Panc1 (cell line): Measurements from ENCODE around the gene USP32. TPM values are rescaled to one million over a fixed set of nuclear protein-coding genes. Genes with fewer than 3 reads are reported as not detected.
"Not testable (repeated sequence)": the region's sequence is repeated elsewhere in the genome, so short reads cannot be mapped to it uniquely, and the experiment has no call there.

Experiments
- ATAC-seq: fragments of 200-7000 bp; cut with Tn5 transposase; 2 replicates; pipeline ENCODE4 v1.9.1; 2020; ENCODE audit warnings: mild to moderate bottlenecking, moderate library complexity
- BruUV-seq: library from RNA; stranded (reverse); fragments of 400-500 nt; replicated peaks from 2 replicates; lab custom pipeline; 2021; lab: Mats Ljungman, UMichigan
- CTCF ChIA-PET: fragments of 300-600 bp; sonication (Branson Sonifier 250); formaldehyde crosslinking; loops from one replicate; lab custom pipeline; 2022; ENCODE audit warnings: antibody characterized with exemption; lab: Charles Lee
- POLR2A ChIA-PET: fragments of 300-600 bp; sonication (Branson Sonifier 250); formaldehyde crosslinking; loops from one replicate; lab custom pipeline; 2022; ENCODE audit warnings: antibody characterized with exemption; lab: Charles Lee
- DNase-seq: peaks from one replicate; pipeline ENCODE4 v3.0.0-alpha.2; 2010; ENCODE audit warnings: low read depth, low spot score
- H3K27ac ChIP-seq: 2 replicates; pipeline ENCODE4 v1.5.1; 2011; ENCODE audit warnings: mild to moderate bottlenecking, low read length, inconsistent platforms
- H3K27me3 ChIP-seq: fragments of 200-500 bp; sonication (Bioruptor generic); 2 replicates; pipeline ENCODE4 v1.6.0; 2014; ENCODE audit warnings: low read length, inconsistent platforms; ENCODE audit not compliant: control insufficient read depth, insufficient read depth
- H3K36me3 ChIP-seq: fragments of 200-500 bp; sonication (Bioruptor generic); 2 replicates; pipeline ENCODE4 v1.5.1; 2014; ENCODE audit warnings: inconsistent platforms, mild to moderate bottlenecking, low read length, moderate library complexity; ENCODE audit not compliant: control insufficient read depth, insufficient read depth
- H3K4me1 ChIP-seq: 2 replicates; pipeline ENCODE4 v1.5.1; 2011; ENCODE audit warnings: inconsistent platforms, mild to moderate bottlenecking, low read length, moderate library complexity; ENCODE audit not compliant: control insufficient read depth, insufficient read depth
- H3K4me3 ChIP-seq, 2 experiments: 2 replicates each; pipeline ENCODE4 v1.5.1; 2011 to 2012; ENCODE audit warnings: low read depth in 2 of 2, low read length in 2 of 2, mild to moderate bottlenecking in 2 of 2, inconsistent platforms in 1 of 2, moderate library complexity in 1 of 2
- H3K9me3 ChIP-seq: fragments of 200-500 bp; sonication (Bioruptor generic); 2 replicates; pipeline ENCODE4 v1.5.1; 2014; ENCODE audit warnings: low read depth, mild to moderate bottlenecking, inconsistent platforms, low read length, moderate library complexity; ENCODE audit not compliant: control insufficient read depth, insufficient read depth
- CTCF ChIP-seq: fragments of 450-650 bp; IDR thresholded peaks from 2 replicates; pipeline ENCODE4 v1.5.1; 2017; ENCODE audit warnings: mild to moderate bottlenecking
- POLR2AphosphoS5 ChIP-seq: IDR thresholded peaks from 2 replicates; pipeline ENCODE4 v1.6.1; 2012; ENCODE audit warnings: mild to moderate bottlenecking, low read depth, low read length, moderate library complexity
- SIN3A ChIP-seq: IDR thresholded peaks from 2 replicates; pipeline ENCODE4 v1.6.1; 2012; ENCODE audit warnings: low read depth, mild to moderate bottlenecking, low read length, moderate library complexity, borderline replicate concordance; ENCODE audit not compliant: insufficient read depth
- TCF7L2 ChIP-seq: IDR thresholded peaks from 2 replicates; pipeline ENCODE4 v1.6.1; 2011; ENCODE audit warnings: mild to moderate bottlenecking, low read depth, low read length, inconsistent platforms
- in situ Hi-C: cut with HindIII; loops from 2 replicates; pipeline ENCODE4 v1.10.0; 2016; ENCODE audit warnings: low sequenced_read_pairs, low pct_unique_long_range_greater_than_20kb
- intact Hi-C: fragments of 100-400 bp; cut with micrococcal nuclease; formaldehyde crosslinking; loops from one replicate; pipeline ENCODE4 v1.10.0; 2022; ENCODE audit not compliant: unreplicated experiment
- total RNA-seq: library from RNA; stranded (reverse); gene quantifications from one replicate; pipeline ENCODE4 v1.2.1, GENCODE V29; 2021; ENCODE audit not compliant: unreplicated experiment
- TF ChIP-seq, protein P1 (sequence below), 2 experiments: IDR thresholded peaks; 2 replicates each; pipeline ENCODE4 v1.6.1; 2011 to 2012; ENCODE audit warnings: low read depth in 2 of 2, control low read depth in 1 of 2, low read length in 1 of 2, mild to moderate bottlenecking in 1 of 2, moderate library complexity in 1 of 2; ENCODE audit not compliant: insufficient read depth in 1 of 2

USP32 gene
- total RNA-seq, 1 experiment from 2014 or later: 45.5 TPM

- intact Hi-C loops: not testable (repeated sequence)
Observed at GRCh38 chr17:60176763-60177162, 215.2 kb downstream of the USP32 start.

DNA sequence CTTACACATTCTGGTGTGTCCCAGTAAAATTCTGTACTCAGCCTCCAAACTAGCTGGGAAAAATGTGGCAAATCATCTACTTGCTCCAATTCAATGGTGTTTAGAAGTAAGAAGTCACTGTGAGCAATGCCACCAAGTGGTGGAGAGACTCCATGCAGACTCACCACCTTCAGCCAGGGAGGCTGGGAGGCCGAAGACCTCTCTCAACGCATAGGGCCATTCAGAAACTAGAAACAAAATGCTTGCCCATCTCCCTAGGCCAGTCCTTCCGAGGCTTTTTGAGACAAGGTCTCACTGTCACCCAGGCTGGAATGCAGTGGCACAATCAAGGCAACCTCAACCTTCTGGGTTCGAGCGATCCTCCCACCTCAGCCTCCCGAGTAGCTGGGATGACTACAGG, 217.2 kb downstream of the USP32 start:
- ATAC-seq: peak; percentile 72
- peak; percentile 43 for TF ChIP-seq CTCF
- H3K9me3 ChIP-seq, in situ Hi-C loops, intact Hi-C loops, H3K4me3 ChIP-seq, DNase-seq, H3K36me3 ChIP-seq, H3K27me3 ChIP-seq, BruUV-seq, POLR2A ChIA-PET, H3K27ac ChIP-seq: not testable (repeated sequence)
- CTCF ChIA-PET: interaction anchor here (1.5 kb wide), 2 partner anchors 32 to 33 kb away, joined by 3 to 5 read pairs; no protein-coding TSS in a partner anchor
- peaks cover 12% of the 10 kb centered on the region for H3K4me1 ChIP-seq

More at GRCh38 chr17:60176763-60177162, 215.2 kb downstream of the USP32 start:
- H3K4me1 ChIP-seq, DNase-seq, CTCF ChIA-PET, POLR2A ChIA-PET, H3K36me3 ChIP-seq, H3K4me3 ChIP-seq, BruUV-seq, H3K27ac ChIP-seq, in situ Hi-C loops, H3K27me3 ChIP-seq, ATAC-seq, H3K9me3 ChIP-seq: not testable (repeated sequence)

DNA sequence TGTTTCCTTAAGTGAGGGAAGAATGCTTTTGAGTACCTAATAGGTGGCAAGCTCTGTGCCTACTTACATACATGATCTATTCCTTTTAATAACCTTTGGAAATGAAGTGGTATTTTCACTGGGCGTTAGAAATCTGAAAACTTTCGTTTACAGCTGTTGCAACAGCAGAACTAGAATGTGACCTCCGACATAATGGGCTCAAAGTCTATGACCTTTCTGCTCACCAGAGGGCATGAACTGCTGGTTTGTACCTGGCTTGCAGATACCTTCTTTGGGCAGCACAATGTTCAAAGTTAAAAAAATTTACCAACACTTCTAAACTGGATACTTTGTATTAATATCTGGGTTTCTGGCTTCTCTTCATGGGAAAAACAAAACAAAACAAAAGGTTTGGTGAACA, 217.9 kb downstream of the USP32 start:
- Histone ChIP-seq H3K4me3 (no peak overlapping the region), H3K4me1 (peaks cover 12% of the 10 kb centered on the region), H3K9me3 (no peaks in the 10 kb centered on the region), H3K36me3 (no peaks in the 10 kb centered on the region), H3K27me3 (no peaks in the 10 kb centered on the region), H3K27ac (no peak overlapping the region)
- intact Hi-C loops: no loop called here
- POLR2A ChIA-PET: no interaction called here
- BruUV-seq: no TSS peak
- in situ Hi-C loops: no loop called here
- TF ChIP-seq POLR2AphosphoS5 (no peak), CTCF (no peak), TCF7L2 (no peak), SIN3A (no peak)
- TF ChIP-seq, protein P1, sequence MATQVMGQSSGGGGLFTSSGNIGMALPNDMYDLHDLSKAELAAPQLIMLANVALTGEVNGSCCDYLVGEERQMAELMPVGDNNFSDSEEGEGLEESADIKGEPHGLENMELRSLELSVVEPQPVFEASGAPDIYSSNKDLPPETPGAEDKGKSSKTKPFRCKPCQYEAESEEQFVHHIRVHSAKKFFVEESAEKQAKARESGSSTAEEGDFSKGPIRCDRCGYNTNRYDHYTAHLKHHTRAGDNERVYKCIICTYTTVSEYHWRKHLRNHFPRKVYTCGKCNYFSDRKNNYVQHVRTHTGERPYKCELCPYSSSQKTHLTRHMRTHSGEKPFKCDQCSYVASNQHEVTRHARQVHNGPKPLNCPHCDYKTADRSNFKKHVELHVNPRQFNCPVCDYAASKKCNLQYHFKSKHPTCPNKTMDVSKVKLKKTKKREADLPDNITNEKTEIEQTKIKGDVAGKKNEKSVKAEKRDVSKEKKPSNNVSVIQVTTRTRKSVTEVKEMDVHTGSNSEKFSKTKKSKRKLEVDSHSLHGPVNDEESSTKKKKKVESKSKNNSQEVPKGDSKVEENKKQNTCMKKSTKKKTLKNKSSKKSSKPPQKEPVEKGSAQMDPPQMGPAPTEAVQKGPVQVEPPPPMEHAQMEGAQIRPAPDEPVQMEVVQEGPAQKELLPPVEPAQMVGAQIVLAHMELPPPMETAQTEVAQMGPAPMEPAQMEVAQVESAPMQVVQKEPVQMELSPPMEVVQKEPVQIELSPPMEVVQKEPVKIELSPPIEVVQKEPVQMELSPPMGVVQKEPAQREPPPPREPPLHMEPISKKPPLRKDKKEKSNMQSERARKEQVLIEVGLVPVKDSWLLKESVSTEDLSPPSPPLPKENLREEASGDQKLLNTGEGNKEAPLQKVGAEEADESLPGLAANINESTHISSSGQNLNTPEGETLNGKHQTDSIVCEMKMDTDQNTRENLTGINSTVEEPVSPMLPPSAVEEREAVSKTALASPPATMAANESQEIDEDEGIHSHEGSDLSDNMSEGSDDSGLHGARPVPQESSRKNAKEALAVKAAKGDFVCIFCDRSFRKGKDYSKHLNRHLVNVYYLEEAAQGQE (IDR thresholded peaks at IDR 0.05; ENCODE audit: insufficient read depth in 1 of 2, low read depth in 2 of 2, low read length in 1 of 2): no peak
- no peak for DNase-seq
- no peak for ATAC-seq
- CTCF ChIA-PET: interaction anchor here (1.5 kb wide), 2 partner anchors 31 to 32 kb away, joined by 3 to 5 read pairs; no protein-coding TSS in a partner anchor
